ENCODE data around the gene KIF16B. TPM values are rescaled to one million over a fixed set of nuclear protein-coding genes. Genes with fewer than 3 reads are reported as not detected.

The KIF16B gene
- total and polyA plus RNA-seq, 2 donors (not counting 3 experiments of a cell fraction or from before 2014, with no cell fraction given) = 2.9 to 8.8 TPM

GRCh38 chr20:16607364-16608276 is 34.4 kb upstream of the KIF16B start:
- intact Hi-C loops (cut with micrococcal nuclease) (no loop called here), dilution Hi-C loops (cut with MboI; ENCODE audit: extremely low pct_ligation_motif_present, low sequenced_read_pairs) (no loop called here)
- Histone ChIP-seq H3K36me3 (ENCODE audit: control insufficient read depth in 2 of 2, extremely low read depth in 1 of 2, insufficient read depth in 2 of 2, low read length in 2 of 2) (no peaks in the 10 kb centered on the region), H3K27me3 (ENCODE audit: control insufficient read depth in 2 of 2, insufficient read depth in 2 of 2, low read length in 2 of 2) (no peaks in the 10 kb centered on the region), H2AFZ (ENCODE audit: low read depth, low read length) (no peak overlapping the region), H3K9me3 (replicated peaks; ENCODE audit: control insufficient read depth, insufficient read depth, low read length) (no peaks in the 10 kb centered on the region), H3K4me2 (ENCODE audit: insufficient read depth, low read length) (no peak overlapping the region), H3K27ac (ENCODE audit: insufficient read depth, low read depth, low read length) (no peak overlapping the region), H3K4me3 (replicated peaks in 1 of 3; ENCODE audit: insufficient read depth in 1 of 3, low read depth in 1 of 3, low read length in 3 of 3) (no peak overlapping the region), H3K4me1 (ENCODE audit: control insufficient read depth, extremely low read depth, insufficient read depth, low read length) (no peaks in the 10 kb centered on the region), H3K79me2 (ENCODE audit: control insufficient read depth, insufficient read depth, low read length) (no peaks in the 10 kb centered on the region), H3K9ac (replicated peaks; ENCODE audit: extremely low read depth, insufficient read depth, low read length) (no peak overlapping the region), H4K20me1 (replicated peaks; ENCODE audit: control insufficient read depth, extremely low read depth, insufficient read depth, low read length) (no peaks in the 10 kb centered on the region), H3K9me1 (replicated peaks; ENCODE audit: control insufficient read depth, extremely low read depth, insufficient read depth, low read length) (no peaks in the 10 kb centered on the region)
- DNase-seq (ENCODE audit: low read depth, low spot score) (no peak), FAIRE-seq (no peak)
- TF ChIP-seq POLR2AphosphoS5 (IDR thresholded peaks at IDR 0.05; ENCODE audit: insufficient read depth, low read depth, low read length) = no peak
- no peak for TF ChIP-seq JUN (IDR thresholded peaks at IDR 0.05; ENCODE audit: borderline replicate concordance, insufficient read depth, insufficient read length, low read depth)
- TF ChIP-seq CTCF (IDR thresholded peaks at IDR 0.05; ENCODE audit: extremely low read depth in 1 of 2, insufficient read depth in 1 of 2, low read depth in 1 of 2, low read length in 2 of 2) = no peak
- TF ChIP-seq POLR2A (IDR thresholded peaks at IDR 0.05; ENCODE audit: low read depth, low read length) = no peak
- TF ChIP-seq FOS (IDR thresholded peaks at IDR 0.05; ENCODE audit: borderline replicate concordance, insufficient read depth, low read length) = no peak
- TF ChIP-seq GATA2 (IDR thresholded peaks at IDR 0.05; ENCODE audit: insufficient read depth, insufficient read length, low read depth, low read length) = no peak
- TF ChIP-seq MAX (IDR thresholded peaks at IDR 0.05; ENCODE audit: insufficient read depth, insufficient read length) = no peak
- TF ChIP-seq MYC (IDR thresholded peaks at IDR 0.05; ENCODE audit: low read depth, low read length) = no peak
- TF ChIP-seq EZH2 (IDR thresholded peaks at IDR 0.05; ENCODE audit: borderline replicate concordance, low read depth, low read length, severe bottlenecking) = no peak
- ChIA-PET CTCF (no interaction called here), POLR2A (no interaction called here)
- BruUV-seq (replicated peaks) = no TSS peak
